Activated naive CD4-positive, alpha-beta T cell treated with anti-CD3 and anti-CD28 coated beads, Interleukin-2, amount 50 U/mL, for 16 hours (primary cell): ENCODE results near the gene RNF26.

Experiments
- DNase-seq: peaks from one replicate; pipeline ENCODE4 v3.0.0-alpha.2; 2020

RNF26 gene

DNA sequence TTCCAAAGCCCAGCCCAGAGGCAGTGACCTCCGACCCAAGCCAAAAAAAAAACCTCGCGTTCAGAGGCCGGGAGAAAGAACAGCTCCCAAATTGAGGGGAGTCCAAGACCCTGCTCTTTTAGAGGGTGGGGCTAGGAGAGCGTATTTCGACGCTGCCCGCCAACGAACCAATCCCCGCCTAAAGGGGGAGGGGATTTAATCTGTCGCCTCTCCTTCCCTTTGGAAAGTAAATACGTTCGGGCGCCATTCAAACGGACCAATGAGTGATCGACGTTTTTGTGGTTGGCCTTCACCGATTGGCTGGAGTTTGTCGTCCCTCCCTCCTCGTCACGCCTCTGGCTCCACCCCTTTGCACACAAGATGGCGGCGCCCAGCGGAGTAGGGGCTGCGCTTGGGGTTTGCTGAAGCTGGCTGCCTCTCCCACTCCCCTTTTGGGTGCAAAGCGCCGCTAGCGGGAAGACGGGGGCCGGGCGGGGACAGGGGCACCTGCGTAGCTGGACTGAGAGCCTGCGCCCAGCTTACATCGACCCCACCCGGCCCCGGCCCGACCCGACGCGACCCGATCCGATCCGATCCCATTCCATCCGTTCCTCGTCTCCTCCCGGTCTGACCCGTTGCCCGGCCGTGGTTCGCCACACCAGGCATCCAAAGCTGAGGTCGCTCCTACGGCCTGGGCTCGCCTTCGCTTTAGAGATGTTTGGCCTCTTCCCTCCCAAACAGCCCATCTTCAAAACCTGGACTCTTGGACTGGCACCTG, at the start of gene RNF26:
TSS of gene RNF26 (plus strand) at position 354 of the 757 bp plus-strand sequence. CDS start 596 bp downstream, outside the sequence.
- peak; percentile 92 for DNase-seq

DNA sequence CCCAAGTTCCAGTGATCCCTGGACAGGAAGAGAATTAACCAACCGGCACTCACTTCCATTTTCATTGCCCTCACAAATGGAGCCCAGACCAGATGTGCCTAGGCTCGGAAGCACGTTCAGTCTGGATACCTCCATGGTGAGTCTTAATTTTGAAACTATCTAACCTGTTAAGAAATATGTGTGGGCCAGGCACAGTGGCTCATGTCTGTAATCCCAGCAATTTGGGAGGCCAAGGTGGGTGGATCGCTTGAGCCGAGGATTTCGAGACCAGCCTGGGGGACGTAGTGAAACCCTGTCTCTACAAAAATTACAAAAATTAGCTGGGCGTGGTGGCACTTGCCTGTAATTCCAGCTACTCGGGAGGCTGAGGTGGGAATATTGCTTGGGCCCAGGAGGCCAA, 48.9 kb upstream of the RNF26 start:
- no peak for DNase-seq

DNA sequence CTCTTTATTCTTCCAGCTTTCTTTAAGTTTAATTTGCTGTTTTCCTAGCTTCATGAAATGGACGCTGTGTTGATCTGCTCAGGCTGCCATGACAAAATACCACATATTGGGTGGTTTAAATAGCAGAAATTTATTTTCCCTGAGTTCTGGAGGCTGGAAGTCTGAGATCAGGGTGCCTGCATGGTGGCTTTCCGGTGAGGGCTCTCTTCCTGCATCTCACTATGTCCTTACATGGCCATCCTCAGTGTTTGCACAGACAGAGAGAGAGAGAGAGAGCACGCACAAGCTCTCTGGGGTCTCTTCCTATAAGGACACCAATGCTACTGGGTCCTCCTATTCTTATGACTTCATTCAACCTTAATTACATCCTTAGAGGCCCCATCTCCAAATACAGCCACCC, 46.1 kb upstream of the RNF26 start:
- DNase-seq: no peak

DNA sequence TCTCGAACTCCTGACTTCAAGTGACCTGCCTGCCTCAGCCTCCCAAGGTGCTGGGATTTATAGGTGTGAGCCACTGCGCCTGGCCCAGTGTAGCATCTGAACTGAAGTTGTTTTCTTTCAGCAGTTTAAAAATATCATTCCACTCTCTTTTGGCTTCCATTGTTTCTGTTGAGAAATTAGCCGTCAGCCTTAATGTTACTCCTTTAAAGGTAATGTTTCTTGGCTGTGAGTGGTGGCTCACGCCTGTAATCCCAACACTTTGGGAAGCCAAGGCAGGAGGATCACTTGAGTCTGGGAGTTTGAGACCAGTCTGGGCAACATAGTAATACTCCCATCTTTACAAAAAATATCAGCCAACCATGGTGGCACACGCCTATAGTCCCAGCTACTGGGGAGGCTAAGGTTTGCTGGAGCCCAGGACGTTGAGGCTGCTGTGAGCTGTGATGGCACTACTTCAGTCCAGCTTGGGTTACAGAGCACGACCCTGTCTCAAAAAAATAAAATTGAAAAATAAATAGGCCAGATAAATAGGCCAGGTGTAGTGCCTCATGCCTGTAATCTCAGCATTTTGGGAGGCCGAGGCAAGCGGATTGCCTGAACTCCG, 43.3 kb upstream of the RNF26 start:
- no peak for DNase-seq

DNA sequence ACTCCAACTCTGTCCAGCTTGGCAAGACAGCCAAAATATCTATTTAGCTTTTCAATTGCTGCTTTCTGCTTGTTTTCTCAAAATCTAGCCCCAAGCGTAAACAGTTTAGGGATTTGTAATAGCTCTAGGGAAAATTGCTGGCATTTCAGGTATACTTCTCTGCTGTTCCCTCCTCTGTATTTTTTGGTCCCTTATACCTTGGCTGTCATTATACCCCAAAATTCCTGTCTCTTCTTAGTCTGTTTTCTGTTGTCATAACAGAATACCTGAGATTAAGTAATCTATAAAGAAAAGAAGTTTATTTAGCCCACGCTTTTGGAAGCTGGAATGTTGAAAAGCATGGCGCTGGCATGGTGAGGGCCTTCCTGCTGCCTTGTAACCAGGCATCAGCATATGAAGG, 40.9 kb upstream of the RNF26 start:
- no peak for DNase-seq

DNA sequence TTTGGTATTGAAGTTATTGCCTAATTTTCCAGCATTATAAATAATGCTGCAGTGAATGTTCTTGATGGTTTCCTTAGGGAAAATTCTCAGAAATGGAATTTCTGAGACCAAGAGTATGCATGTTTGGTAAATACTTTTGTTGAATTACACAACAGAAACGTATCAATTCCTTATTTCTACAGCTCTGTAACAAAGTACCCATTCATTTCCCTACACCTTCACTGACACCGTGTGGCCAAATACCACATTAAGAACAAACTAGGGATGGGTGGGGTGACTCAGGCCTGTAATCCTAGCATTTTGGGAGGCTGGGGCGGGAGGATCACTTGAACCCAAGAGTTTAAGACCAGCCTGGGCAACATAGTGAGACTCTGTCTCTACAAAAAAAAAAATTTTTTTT, 39.1 kb upstream of the RNF26 start:
- no peak for DNase-seq

DNA sequence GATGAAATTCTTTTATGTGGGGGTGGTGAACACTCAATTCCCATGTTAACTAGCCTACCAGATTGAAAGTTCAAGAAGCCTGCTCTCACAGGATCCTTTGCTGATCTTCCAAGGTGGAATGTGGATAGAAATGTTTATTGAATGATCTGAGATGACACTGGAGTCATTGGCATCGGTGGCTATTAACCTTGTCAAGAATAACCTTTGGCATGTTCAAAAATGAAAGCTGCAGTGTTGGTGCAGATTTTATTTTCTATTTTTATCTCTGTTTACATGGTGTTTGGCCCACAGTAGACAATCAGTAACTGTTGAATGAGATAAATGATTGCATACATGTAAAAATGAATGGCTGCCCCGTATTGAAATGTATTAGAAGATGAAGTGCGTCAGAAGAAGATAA, 36.4 kb upstream of the RNF26 start:
- DNase-seq: no peak

DNA sequence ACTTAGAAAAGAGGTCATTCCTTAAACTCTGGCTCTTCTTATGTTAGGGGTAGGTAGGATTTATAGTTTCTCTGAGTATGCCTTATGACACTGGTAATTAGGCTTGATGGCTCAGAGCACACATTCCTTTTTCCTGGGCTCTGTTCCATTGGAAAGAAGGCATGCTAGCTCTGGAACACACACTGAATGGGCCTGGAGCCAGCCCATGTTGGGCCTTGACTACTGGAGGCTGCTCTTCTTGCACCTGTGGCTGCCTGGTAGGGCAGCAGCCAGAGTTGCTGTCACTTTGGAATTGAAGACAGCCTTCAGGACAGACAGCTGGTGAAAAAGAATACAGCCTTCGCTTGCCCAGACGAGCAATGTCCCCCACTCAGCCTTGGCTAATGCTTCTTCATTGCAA, 35.6 kb upstream of the RNF26 start:
- no peak for DNase-seq

DNA sequence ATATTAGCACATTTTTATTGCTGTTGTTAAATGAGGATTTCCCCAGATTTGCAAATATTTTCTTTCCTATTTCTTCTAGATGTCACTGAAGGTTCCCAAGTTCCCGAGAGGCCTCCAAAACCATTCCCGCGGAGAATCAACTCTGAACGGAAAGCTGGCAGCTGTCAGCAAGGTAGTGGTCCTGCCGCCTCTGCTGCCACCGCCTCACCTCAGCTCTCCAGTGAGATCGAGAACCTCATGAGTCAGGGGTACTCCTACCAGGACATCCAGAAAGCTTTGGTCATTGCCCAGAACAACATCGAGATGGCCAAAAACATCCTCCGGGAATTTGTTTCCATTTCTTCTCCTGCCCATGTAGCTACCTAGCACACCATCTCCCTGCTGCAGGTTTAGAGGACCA, 34.9 kb upstream of the RNF26 start:
- DNase-seq: no peak

DNA sequence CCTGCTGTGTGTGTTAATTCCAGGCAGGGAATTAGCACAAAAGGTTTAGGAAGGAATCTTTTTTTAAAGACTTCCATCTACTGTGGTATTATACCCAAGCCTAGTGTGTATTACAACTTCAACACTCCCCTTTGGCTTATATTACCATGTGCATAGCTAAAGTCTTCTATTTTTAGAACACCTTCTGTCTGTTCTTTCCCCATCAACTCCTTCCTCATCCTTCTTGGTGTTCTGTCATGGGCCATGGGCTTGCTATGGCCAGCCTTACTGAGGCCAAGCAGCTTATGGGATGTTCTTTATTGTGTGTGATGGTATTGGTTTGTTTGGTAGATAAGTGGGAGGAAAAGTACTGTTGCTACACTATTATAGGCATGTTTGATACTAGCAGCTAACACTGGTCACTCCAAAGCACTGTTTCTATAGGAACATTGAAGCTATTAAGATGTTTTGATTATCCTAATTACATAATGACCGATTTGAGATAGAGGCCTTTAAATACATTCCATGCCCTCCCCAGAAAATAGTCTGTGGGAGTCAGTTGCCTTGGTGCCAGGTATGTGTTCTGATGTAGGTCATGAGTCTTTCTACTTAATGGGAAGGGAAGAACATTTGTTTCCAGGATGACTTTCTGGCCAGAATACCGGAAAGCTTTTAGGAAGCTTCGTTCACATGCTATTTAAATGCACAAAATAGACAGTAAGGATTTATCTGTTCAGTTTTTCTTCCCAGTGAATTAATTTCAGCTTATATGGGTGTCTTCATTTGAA, 33.9 kb upstream of the RNF26 start:
- no peak for DNase-seq

DNA sequence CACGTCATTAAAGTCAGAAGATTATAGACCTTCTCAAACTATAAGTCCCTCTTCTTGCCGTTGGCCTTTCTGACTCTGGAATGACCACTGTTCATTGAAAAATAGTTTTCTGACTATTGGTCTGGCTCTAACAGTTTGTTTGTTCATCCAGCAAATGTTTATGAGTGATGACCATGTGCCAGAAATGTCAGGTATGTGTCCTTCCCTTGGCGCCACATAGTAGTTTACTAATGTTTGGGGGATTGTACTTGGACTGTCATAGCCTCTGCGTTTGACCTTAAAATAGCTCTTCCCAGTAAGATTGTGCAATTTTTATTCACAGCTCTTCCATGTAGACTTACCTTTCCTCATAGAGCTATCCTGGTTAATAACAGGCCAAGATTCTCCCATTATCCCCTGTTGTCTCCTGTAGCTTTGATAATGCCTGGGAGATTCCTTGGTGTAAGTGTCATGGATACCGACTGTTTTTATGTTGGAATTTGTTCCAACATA, 31.1 kb upstream of the RNF26 start:
- no peak for DNase-seq

DNA sequence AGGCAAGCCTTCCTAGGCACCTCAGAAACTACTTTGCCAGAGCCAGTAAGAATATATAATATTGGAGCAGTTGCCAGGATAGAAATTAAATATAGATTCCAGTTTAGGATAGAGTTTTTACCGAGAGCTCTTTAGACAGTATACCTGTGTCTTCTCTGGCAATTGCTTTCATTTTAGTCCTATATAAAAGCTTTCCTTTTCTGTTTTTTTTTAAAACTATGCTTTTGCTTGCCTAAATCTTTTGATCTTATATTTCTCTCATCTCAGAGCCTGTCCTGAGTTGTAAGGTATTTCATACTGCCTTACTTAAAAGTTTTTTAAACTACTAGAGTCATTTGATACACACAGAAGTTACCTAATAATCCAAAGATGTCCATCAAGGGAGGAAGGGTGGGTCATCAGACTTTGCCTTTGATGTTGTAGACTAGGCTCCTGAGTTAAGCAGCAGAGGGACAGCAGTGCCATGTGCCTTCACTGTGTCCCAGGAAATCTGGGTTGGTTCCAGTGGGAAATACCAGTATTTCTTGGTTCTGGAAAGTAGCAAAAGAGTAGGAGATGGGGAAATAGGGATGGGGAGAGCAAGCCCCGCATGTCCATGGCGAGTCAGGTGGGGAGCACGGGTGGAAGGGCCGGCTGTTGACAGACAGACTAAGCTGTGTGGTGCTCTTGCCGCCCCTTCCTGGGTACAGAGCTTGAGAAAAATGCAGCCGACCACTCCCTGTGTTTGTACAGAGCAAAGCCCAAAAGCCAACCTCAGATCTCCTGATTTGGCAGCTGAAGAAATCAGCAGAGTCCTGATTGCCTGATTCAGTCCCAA, 28.6 kb upstream of the RNF26 start:
- no peak for DNase-seq

DNA sequence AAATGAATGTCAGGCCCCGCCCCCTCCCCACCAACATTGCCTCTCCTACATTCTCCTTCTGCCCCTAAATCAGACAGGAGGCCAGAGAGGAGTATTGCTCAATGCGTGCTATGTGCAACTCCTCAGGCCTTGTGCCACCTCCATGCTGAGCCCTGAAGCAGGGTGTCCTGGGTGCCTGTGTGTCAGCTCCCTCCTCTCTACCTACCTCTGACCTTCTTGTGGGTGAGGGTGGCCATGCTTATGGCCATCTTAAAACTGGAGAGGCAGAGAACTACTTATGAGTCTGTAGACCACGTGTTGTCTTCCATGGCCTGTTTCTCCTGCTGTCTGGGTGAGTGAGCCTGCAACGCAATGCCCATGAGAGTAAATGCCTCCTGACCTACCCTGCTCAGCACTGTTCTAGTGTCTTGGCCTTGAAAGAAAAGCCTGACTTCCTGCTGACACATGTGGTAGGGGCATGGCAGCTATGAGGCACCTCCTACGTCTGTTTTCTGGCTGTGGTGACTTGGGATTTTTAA, 27.9 kb upstream of the RNF26 start:
- DNase-seq: no peak

DNA sequence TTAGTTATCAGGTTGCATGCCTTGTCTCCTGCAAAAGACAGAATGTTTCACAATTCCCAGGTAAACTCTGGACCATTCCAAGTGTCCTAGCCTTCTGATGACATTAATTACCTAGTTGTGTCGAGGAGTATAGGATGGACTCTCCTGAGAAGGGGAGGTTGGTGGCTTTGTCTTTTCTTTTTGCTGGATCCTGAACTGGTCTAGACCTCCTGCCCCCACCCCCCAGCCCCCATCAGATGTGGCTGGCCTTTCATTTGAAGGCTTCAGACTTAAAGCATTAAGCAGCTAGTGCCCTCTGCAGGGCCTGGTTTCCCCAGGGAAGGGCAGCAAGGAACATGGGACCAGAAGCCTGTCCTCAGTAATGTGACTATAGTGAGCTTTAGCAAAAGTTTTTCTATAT, 27.1 kb upstream of the RNF26 start:
- no peak for DNase-seq

DNA sequence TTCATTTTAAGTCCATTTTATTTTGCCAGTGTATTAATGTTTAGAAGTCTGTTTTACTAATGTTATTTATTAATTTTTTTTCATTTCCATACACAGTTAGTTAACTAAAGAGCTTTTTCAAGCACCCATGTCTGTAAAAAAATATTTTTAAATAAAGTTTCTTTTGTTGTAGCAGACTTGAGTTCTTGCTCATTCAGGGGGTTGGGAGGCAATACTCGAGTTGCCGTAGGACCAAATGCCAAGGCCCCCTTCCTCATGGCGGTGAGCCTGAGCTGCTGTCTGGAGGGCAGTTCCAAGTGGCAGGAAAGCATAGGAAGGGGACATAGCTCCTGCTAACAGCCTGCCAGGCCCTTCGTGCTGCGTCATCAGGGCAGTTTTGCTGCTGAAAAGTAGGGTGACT, 26.4 kb upstream of the RNF26 start:
- no peak for DNase-seq

DNA sequence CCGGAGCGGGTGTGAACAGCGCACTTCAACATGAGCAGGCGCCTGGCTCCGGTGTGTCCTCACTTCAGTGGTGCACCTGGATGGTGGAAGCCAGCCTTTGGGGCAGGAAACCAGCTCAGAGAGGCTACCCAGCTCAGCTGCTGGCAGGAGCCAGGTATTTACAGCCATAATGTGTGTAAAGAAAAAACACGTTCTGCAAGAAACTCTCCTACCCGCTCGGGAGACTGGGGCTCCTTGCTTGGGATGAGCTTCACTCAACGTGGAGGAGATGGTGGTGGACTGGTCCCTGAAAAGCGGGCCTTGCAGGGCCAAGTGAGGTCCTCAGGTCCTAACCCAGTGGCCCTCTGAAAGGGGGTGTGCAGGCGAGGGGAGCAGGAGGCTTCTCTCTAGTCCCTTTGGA, 24.9 kb upstream of the RNF26 start:
- DNase-seq: no peak

DNA sequence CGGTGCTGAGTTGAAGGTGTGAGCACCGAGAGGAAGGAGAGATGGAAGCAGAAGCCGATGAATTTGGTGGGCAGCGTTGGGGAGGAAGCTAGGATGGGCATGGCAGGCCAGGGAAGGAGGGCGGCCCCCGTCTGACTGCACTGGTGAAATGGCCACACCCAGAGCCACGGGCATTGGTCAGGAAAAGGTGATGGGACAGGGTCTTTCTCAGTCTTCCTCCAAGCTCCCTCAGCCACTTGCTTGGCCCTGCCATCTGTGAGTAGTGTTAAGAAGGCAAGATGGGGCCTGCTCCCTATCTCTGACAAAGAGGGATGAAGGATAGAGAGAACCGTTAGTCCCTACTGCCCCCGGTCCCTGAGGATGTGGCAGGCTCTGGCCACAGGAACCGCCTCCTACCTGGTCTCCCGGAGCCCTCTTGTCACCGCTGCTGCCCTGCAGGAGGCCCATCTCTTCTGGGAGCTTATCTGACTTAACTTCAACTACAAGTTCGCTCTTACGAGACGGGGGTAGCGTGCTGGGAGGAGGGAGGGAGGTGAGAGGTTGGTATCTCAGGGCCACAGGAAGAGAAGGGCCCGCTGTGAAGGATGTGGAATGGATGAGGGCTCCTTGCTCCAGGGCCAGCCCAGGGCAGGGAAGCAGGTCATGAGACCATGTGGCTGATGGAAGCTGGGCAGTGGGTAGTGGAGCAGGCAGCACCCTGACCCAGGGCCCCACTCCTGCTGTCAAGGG, 24.2 kb upstream of the RNF26 start:
- no peak for DNase-seq

DNA sequence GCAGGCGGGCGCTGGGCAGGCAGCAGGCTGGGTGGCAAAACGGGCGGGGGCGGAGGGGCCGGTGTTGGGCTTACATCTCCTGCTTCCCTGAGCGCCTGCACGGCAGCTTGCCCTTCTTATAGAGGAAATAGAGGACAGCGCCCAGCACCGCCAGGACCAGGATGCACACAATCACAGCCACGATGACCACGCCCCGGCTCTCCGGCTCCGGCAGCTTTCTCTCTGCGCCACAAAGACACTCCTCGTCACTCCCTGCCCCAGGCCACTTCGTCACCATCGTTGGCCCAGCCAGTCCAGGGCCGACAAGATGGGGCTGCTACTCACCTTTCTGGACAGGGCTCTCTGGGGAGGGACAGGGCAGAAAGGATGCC, 23.7 kb upstream of the RNF26 start:
- no peak for DNase-seq

DNA sequence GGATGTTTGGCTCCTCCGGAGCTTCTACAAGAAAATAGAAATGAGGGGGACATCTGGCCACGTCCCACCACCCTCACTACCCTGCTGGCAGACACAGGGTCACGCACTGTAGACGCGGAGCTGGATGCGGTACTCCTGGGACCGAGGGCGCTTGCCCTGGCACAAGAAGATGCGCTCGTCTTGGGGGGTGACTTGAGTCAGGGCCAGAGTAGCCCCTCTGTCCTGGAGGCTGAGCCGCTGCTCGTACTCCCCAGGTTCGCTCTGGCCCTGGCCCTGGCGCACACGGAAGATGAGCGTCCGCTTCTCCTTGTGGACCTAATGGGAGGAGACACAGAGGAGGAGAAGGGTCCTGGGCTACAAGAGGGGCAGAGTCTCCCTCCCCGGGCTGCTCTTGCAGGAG, 19.6 kb upstream of the RNF26 start:
- DNase-seq: no peak

DNA sequence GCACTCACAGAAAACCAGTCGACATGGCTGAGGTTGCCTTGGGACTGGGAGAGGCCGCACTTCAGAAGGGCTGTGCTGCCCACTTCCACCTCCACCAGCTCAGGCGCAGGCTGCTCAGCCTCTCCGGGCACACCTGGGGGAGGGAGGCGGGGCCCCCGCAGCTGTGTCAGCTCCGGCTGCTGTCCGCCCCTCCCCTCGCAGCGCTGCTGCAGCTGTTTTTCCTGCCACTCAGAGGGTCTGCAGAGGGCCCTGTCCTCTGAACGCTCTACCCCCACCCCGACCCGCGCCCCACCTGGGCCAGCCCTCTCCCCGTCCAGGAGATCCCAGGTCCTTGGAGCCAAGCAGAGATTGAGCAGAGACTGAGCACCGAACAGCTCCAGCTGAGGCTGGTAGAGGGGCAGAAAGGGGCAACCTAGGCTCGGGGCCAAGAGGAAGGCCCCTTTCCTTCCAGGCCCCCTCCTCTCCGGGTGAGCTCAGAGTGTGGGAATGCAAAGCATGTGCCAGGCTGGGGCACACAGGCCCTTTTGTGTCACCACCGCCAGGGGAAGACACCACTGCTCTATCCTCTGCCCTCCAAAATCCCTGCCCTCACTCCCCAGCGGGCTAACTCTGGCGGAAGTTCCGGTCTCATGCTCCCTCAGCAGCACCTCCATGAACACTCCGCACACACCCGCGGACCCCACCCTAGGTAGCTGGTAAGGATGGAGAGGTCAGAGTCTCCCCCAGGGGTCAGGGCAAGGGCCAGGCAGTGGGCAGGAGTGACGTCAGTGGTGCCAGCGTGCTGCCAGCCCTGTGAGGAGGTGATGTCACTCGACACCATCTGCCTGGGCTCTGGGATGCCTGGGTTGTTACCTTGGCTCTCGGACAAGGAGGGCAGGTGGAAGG, 19.0 kb upstream of the RNF26 start:
- DNase-seq: peak; percentile 65
